SH-SY5Y (cell line): Measurements from ENCODE around the gene VPS13D.

Source experiments
- GATA2 ChIP-seq: IDR thresholded peaks from 2 replicates; pipeline ENCODE4 v1.6.1; 2011; ENCODE audit warnings: mild to moderate bottlenecking, low read depth, low read length
- GATA3 ChIP-seq: IDR thresholded peaks from 2 replicates; pipeline ENCODE4 v1.6.1; 2011; ENCODE audit warnings: low read depth, mild to moderate bottlenecking, low read length, moderate library complexity

- TF ChIP-seq GATA3: no peak
- no peak for TF ChIP-seq GATA2
These were observed 186.3 kb downstream of the VPS13D start for GRCh38 chr1:12416101-12416500.
